H4 (cell line): Measurements from ENCODE around the gene DNAAF2. TPM values are rescaled to one million over a fixed set of nuclear protein-coding genes. Genes with fewer than 3 reads are reported as not detected.
"Not testable (repeated sequence)": the region's sequence is repeated elsewhere in the genome, so short reads cannot be mapped to it uniquely, and the experiment has no call there.

Experiments used
- DNase-seq: peaks from one replicate; pipeline ENCODE4 v3.0.0-alpha.2; 2015; ENCODE audit warnings: low spot score
- total RNA-seq: library from RNA; depleted of rRNA; stranded (reverse); fragments of >200 nt; shearing (Covaris generic); gene quantifications from 2 replicates; pipeline ENCODE4 v1.2.3, GENCODE V29; 2014

Gene DNAAF2
- total RNA-seq, 1 experiment from 2014 or later = 15.1 TPM

DNA sequence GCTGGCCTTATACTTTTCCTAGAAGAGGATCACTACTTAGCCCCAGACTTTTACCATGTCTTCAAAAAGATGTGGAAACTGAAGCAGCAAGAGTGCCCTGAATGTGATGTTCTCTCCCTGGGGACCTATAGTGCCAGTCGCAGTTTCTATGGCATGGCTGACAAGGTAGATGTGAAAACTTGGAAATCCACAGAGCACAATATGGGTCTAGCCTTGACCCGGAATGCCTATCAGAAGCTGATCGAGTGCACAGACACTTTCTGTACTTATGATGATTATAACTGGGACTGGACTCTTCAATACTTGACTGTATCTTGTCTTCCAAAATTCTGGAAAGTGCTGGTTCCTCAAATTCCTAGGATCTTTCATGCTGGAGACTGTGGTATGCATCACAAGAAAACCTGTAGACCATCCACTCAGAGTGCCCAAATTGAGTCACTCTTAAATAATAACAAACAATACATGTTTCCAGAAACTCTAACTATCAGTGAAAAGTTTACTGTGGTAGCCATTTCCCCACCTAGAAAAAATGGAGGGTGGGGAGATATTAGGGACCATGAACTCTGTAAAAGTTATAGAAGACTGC lies 12.9 kb downstream of the DNAAF2 start:
- DNase-seq = no peak

DNA sequence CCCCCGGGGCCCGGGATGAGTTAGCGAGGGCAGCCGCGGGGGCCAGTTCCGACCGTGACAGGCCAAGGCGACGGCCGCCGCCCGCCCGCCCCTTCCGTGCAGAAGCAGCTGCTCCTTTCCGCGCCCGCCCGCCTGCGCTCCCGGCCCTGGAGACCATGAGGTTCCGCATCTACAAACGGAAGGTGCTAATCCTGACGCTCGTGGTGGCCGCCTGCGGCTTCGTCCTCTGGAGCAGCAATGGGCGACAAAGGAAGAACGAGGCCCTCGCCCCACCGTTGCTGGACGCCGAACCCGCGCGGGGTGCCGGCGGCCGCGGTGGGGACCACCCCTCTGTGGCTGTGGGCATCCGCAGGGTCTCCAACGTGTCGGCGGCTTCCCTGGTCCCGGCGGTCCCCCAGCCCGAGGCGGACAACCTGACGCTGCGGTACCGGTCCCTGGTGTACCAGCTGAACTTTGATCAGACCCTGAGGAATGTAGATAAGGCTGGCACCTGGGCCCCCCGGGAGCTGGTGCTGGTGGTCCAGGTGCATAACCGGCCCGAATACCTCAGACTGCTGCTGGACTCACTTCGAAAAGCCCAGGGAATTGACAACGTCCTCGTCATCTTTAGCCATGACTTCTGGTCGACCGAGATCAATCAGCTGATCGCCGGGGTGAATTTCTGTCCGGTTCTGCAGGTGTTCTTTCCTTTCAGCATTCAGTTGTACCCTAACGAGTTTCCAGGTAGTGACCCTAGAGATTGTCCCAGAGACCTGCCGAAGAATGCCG lies 13.7 kb downstream of the DNAAF2 start:
- no peak for DNase-seq

DNA sequence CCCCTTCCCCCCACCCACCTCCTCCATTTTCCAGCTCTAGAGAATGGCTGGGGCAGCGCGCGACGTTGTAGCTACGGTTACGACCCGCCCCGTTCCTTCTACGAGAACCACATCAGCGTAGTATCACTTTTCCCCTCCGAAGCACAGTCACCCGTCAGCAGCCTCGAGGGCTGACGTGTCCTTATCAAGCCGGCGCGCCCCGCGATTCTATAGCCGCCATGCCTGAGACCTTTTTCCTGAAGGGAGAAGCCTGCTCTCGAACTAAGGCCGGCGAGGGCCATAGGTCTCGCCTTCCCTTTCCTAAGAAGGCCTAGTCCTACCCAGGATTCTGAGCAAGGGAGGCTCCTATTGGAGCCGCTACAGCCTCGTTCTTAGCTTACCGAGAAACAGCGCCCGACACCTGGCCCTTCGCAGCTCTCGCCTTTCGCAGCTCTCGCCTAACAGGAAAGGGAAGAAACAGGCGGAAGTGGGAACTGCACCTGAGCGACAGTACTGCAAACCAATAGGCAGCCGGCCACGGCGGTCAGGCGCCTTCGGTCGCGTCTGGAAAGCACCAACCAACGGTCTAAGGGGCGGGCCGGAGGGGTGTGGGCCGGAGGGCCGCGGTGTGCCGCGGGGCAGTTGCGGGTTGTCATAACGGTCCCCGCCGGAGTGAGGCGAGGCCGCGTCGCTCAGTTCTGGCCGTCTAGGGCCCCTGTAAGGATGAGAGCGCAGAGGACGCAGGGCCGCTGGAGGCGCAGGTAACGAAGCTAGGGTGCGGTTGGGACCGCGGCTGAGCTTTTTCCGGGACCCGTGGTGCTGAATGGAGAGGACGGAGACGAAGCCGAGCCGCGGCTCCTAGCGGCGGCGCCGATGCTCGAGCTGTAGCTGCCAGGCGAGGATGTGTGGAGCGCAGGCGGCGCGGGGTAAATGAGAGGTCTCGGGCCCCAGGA lies 14.6 kb downstream of the DNAAF2 start, which contains the start of the genes MGAT2 and RPL36AL:
TSS of gene MGAT2 (plus strand) at position 618 of the 932 bp plus-strand sequence. CDS start 470 bp downstream, outside the sequence.
TSS of gene RPL36AL (minus strand) at position 445 of the 932 bp plus-strand sequence. CDS start 1,522 bp downstream, outside the sequence.
- peak; percentile 96 for DNase-seq

DNA sequence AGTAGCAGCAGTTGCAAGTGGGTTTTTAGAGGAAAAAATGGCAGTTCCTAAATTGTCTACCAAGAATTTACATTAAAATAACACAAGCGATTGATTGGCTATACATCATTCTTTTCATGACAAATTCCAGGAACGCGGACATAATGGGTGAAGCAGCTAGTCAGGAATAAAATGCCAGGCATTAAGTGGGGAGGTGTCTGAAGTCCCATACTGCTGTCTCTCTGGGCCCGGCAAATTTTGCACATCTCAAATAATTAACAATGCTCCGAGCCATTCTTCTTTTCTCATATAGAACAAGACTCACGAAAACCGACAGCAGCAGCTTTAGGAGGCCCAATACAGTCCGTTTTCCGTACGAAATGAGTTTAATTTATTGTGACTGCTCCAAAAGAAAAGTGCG lies 15.3 kb downstream of the DNAAF2 start:
- DNase-seq = no peak

DNA sequence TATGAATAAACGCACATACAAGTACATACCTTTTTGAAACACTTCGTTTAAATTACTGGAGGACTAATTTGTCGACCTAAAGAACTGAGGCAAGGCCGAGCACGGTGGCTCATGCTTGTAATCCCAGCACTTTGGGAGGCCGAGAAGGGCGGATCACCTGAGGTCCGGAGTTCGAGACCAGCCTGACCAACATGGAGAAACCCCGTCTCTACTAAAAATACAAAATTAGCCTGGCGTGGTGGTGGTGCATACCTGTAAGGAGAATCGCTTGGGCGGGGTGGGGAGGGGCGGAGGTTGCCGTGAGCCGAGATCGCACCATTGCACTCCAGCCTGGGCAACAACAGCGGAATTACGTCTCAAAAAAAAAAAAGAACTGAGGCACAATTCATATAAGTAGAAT lies 15.8 kb downstream of the DNAAF2 start:
- not testable (repeated sequence) for DNase-seq

DNA sequence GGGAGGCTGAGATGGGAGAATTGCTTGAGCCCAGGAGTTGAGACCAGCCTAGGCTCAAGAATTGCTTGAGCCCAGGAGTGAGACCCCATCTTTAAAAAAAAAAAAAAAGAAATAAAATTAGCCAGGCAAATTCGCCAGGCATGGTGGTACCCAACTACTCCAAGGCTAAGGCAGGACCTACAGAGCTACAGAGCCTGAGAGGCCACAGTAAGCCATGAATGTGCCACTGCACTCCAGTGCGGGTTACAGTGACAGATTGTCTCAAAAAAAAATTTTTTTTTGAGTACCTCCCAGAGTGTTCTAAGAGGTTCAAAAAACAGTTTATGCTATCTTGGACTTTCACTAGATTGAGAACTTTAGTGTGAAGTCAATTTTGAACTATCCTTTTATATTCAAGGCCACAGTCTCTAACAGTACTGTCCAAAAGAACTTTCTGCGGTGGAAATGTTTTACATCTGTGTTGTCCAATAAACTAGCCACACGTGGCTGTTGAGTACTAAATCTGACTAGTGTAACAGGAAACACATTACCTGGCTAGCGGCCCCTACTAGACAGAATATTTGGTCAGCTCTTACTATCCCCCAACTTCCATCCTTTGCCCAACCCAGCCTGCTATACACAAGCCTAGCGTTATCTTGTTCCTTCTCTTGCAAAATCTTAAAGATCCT lies 17.1 kb downstream of the DNAAF2 start:
- DNase-seq = no peak

DNA sequence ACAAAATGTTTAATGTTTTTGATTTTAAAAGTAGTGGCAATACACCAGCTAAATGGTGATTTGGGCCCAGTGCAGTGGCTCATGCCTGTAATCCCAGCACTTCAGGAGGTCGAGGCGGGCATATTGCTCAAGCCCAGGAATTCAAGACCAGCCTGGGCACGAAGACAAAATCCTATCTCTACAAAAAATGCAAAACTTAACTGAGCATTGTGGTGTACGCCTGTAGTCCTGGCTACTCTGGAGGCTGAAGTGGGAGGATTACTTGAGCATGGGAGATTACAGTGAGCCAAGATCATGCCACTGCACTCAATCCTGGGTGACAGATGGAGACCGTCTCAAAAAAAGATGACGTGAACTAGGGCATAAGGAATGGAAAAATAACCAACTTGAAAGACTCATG lies 19.3 kb downstream of the DNAAF2 start:
- no peak for DNase-seq

DNA sequence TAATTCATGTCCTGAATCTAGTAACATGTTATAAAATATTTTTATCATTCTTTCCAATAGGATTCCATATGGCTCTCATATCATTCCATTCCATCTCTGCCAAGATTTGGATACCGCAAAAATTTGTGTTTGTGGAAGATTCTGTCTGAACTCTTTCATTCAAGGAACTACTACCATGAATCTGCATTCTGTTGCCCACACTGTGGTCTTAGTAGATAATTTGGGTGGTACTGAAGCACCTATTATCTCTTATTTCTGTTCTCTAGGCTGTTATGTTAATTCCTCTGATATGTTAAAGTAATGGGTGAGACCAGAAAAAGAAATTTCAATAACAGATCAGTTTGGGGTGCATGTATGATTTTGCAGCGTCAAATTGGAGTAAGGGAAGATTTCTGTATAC lies 20.8 kb downstream of the DNAAF2 start:
- no peak for DNase-seq

DNA sequence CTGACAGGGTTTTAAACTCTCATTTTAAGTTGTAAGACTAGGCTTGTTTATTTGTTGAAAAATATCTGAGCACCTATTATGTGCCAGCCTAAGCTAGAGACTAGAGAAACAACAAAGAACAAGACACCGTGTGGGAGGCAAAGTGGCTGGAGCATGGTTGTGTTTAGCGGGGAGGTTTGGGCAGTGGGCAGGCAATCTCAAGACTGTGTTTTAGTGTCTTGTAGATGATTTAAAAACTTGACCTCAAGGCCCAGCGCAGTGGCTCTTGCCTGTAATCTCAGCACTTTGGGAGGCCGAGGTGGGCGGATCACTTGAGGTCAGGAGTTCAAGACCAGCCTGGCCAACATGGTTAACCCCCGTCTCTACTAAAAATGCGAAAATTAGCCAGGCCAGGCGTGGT lies 22.4 kb downstream of the DNAAF2 start:
- DNase-seq = no peak

DNA sequence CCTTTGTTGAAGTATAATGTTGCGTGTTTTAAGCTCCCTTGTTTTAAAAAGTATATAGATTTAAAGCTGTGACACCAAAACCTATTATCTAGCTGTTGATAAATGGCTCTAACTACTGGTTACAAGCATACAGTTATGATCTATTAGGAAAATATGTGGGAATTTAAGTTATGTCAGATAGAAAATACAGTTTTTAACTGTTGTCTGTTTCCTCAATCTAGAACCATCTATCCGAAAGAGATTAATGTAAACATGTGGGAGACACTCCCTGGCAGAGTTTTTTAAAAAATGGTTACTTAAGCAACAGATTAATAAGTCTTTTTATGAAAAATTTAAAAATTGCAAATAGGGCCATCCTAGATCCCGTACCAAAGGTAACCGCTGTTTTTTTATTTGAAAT lies 22.8 kb downstream of the DNAAF2 start:
- no peak for DNase-seq

DNA sequence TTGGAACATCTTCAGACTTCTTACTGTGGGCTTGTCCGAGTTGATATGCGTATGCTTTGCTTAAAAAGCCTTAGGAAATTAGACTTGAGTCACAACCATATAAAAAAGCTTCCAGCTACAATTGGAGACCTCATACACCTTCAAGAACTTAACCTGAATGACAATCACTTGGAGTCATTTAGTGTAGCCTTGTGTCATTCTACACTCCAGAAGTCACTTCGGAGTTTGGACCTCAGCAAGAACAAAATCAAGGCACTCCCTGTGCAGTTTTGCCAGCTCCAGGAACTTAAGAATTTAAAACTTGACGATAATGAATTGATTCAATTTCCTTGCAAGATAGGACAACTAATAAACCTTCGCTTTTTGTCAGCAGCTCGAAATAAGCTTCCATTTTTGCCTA lies 27.5 kb downstream of the DNAAF2 start:
- DNase-seq = no peak

DNA sequence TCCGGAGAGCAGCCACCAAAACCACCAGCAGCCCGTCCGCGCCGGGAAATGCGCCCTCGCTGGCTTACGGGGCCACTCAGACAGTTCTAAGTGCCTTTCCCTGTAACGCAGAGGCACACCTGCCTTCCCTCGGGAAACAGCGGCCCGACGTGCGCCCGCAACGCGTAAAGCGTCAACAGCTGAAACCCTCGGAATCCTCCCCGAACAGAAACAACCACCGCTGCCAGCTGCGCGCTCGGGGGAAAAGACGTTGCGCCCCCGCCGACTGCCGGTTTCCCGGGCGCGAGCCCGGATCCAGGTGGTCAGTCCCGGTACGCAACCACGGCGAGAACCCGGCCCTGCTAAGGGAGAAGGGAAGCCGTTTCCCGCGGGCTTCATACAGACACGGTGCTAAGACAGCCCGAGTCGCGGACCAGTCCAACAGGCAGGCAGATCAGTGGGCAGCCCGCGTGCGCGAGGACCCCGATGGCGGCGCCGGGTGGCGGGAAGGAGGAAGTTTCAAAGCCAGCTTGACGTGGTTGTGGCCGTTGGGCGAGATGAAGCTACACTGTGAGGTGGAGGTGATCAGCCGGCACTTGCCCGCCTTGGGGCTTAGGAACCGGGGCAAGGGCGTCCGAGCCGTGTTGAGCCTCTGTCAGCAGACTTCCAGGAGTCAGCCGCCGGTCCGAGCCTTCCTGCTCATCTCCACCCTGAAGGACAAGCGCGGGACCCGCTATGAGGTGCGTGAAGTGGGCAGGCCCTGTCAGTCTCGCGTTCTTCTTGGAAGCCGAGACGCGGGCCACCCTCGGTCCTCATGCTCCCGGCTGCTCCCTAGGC lies 36.4 kb downstream of the DNAAF2 start, which contains the start of gene LRR1:
TSS of gene LRR1 (plus strand) at position 456 of the 816 bp plus-strand sequence. CDS start at position 537, 81 bp downstream.
- DNase-seq = peak; percentile 71

DNA sequence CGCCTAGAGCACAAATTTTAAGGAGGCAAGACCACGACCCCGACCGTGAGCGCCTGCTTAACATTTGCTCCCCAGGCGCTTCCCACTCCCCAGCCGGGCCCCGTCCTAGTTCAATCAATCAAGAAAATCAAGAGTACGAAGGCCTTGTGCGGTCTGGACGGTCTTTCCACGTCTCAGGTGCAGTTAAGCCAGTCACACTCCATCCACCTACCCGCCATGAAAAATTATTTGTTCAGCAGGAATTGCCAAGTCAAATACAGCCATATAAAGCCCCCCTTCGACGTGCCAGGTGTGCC lies 36.9 kb downstream of the DNAAF2 start:
- DNase-seq = no peak

DNA sequence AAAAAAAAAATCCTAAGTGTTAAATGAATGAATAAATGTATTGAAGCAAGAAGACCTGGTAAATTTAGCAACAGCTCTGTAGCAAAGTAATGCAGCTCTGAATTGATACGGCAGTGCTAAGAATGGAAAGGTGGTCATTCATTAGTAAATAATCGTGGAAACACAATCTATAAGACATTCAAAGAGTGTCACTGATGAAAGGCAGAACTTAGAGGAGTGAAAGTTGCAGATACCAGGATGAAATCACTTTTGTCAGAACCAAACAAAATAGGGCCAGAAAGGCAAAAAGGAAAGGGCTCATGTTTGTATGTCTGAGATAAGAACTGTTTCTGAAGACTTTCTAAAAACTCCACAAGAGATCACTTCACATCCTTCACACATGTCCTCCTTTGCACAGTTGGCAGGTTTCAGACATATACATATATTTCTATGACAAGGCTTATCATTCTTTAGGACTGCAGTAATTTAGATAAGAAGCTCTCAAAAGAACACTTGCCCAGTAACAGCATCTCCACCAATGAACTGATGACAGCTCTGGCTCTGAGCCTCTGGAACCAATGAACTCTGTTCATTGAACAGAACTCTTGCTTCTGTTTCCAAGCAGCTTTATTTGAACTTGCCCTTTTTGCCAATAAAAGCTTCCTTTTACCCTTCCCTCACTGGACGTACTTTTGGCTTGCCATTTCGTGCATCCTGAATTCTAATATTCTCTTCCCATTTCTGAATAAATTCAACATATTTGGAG lies 40.5 kb downstream of the DNAAF2 start:
- DNase-seq = no peak

DNA sequence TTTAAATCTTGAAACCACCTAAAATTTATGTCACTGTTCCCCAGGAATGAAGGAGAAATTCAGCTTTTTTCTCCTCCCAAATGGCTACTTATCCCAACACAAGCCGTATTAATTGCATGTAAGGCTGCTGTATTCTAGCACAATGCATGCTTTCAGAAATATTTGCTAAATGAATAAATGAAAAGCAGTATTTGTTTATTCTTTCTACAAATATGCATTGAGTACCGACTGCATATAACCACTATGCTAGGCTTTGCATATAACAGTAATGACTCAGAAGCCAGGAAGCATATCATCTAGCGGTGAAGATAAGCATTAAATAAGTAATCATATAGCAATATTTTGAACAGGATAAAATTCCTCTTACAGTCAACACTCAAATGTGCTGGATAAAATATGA lies 42.0 kb downstream of the DNAAF2 start:
- DNase-seq = no peak

DNA sequence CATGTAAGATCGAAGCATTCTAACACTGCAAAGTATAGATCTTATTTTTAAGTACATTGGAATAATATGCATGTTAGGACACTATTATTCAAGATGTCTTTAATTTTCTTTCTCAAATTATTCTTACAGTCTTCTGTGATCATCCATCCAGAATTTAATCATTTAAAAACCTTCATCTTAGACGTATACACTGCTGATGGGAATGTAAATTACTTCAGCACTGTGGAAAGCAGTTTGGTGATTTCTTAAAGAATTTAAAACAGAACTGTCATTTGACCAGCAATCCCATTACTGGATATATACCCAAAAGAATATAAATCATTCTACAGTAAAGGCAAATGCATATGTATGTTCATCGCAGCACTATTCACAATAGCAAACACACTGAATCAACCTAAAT lies 45.7 kb downstream of the DNAAF2 start:
- no peak for DNase-seq

DNA sequence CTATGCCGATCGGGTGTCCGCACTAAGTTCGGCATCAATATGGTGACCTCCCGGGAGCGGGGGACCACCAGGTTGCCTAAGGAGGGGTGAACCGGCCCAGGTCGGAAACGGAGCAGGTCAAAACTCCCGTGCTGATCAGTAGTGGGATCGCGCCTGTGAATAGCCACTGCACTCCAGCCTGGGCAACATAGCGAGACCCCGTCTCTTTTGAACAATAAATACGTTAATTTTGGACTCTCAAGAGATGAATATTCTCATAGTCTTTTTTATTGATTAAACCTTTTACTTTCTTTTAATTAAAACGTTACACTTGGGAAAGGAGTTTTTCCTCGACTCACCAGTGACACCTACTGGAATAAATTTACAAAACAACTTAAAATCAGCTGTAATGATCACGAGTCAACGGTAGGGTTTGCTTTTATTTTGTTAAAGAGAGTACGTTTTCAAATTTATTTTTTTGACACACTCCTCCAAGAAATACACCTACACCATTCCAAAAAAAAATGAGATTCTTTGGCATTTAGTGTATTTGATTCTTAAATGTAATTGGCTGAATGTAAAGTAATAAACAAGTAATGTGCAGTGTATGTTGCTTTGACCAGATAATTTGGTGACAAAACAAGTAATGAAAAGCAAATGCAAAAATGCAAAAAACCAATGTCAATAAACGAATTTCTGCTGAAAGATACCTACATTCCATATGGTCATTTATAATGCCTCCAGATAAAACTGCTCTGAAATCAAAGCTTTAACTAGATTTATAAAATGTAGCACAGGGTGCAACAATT lies 48.2 kb downstream of the DNAAF2 start:
- peak; percentile 58 for DNase-seq

DNA sequence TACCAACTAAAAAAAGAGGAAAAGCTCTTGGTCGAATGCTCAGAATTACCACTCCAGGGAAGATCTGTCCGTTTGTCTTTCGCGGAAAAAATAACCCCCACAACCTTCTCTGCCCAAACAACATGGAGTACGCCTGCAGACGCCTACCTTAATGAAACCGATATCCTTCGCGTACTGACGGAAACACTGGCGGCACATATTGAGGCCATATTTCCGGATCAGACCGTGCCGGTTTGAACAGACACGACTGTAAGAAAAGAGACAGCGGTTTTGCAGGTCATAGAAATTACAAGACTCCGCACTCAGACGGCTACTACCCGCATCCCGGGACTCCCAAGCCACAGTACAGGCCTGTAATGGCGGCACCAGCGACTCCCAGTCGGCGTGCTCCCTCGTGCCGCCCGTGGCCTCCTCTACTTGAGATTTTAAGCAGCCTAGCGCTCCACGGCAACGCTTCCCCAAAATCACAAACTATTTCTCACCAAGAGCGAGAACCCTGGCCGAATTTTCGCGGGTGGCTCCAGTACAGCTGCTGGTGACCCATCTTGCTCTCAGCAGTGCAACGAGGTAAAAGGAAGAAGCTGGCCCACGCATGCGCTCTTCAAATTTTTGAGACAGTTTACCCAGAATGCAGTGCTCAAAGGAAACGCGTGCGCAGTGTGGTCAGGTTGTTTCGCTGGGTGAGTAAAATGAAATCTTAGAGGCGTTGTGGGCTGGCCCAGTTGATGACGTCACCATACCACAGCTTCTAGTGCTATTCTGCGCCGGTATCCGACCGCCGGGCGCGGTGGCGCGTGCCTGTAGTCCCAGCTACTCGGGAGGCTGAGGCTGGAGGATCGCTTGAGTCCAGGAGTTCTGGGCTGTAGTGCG lies 49.0 kb downstream of the DNAAF2 start, which contains the start of gene RPS29:
TSS of gene RPS29 (minus strand) at position 578 of the 870 bp plus-strand sequence. CDS start at position 544, 34 bp downstream.
- peak; percentile 99 for DNase-seq
